Osteoblast (primary cell): ENCODE measurements around the gene LMOD3. TPM values are rescaled to one million over a fixed set of nuclear protein-coding genes. Genes with fewer than 3 reads are reported as not detected.

Source experiments
- DNase-seq: peaks from one replicate; pipeline ENCODE4 v3.0.0; 2011; ENCODE audit warnings: low spot score, mixed read lengths; ENCODE audit not compliant: insufficient read length; ENCODE audit errors: missing footprints
- H2AFZ ChIP-seq: 2 replicates; pipeline ENCODE4 v1.6.0; 2011; ENCODE audit warnings: mild to moderate bottlenecking, low read length
- H3K27ac ChIP-seq: 2 replicates; pipeline ENCODE4 v1.5.1; 2011; ENCODE audit warnings: mild to moderate bottlenecking, low read depth, low read length, moderate library complexity
- H3K27me3 ChIP-seq: 2 replicates; pipeline ENCODE4 v1.6.0; 2012; ENCODE audit warnings: mild to moderate bottlenecking, control low read depth, inconsistent platforms, low read length, moderate library complexity; ENCODE audit not compliant: insufficient read depth
- H3K36me3 ChIP-seq: 2 replicates; pipeline ENCODE4 v1.5.1; 2011; ENCODE audit warnings: mild to moderate bottlenecking, low read length, control low read depth, moderate library complexity; ENCODE audit not compliant: insufficient read depth
- H3K4me1 ChIP-seq: 2 replicates; pipeline ENCODE4 v1.5.1; 2011; ENCODE audit warnings: mild to moderate bottlenecking, low read length, control low read depth, moderate library complexity; ENCODE audit not compliant: insufficient read depth
- H3K4me2 ChIP-seq: 2 replicates; pipeline ENCODE4 v1.6.0; 2011; ENCODE audit warnings: mild to moderate bottlenecking, low read length; ENCODE audit not compliant: insufficient read depth
- H3K4me3 ChIP-seq: fragments of 200-600 bp; sonication (generic); 3 replicates; pipeline ENCODE4 v1.5.1; 2012; ENCODE audit warnings: mild to moderate bottlenecking, low read length, inconsistent platforms; ENCODE audit not compliant: insufficient read depth
- H3K79me2 ChIP-seq: 2 replicates; pipeline ENCODE4 v1.6.0; 2012; ENCODE audit warnings: mild to moderate bottlenecking, low read length, control low read depth, inconsistent platforms; ENCODE audit not compliant: insufficient read depth
- H3K9me3 ChIP-seq: 2 replicates; pipeline ENCODE4 v1.5.1; 2011; ENCODE audit warnings: low read depth, low read length, control low read depth
- H4K20me1 ChIP-seq: 2 replicates; pipeline ENCODE4 v1.6.0; 2012; ENCODE audit warnings: mild to moderate bottlenecking, low read length, control low read depth; ENCODE audit not compliant: insufficient read depth
- CTCF ChIP-seq: IDR thresholded peaks from 2 replicates; pipeline ENCODE4 v1.5.1; 2011; ENCODE audit warnings: mild to moderate bottlenecking, low read depth, low read length, moderate library complexity; ENCODE audit errors: extremely low read depth
- total RNA-seq: library from RNA; depleted of rRNA; stranded (reverse); fragments of >200 nt; gene quantifications from 2 replicates; pipeline ENCODE4 v1.2.3, GENCODE V29; 2012

Gene LMOD3
- total RNA-seq, 1 donor, result not detected

GRCh38 chr3:69059688-69060087, 62.7 kb downstream of the LMOD3 start:
- H3K36me3 ChIP-seq, result peaks cover 79% of the 10 kb centered on the region
- H3K4me1 ChIP-seq, result no peaks in the 10 kb centered on the region
- H3K79me2 ChIP-seq, result no peaks in the 10 kb centered on the region
- no peaks in the 10 kb centered on the region for H4K20me1 ChIP-seq
- H3K4me2 ChIP-seq, result no peak overlapping the region
- H3K27me3 ChIP-seq, result no peaks in the 10 kb centered on the region
- H3K9me3 ChIP-seq, result no peaks in the 10 kb centered on the region
- no peak for TF ChIP-seq CTCF
- H3K27ac ChIP-seq, result no peak overlapping the region
- no peak overlapping the region for H2AFZ ChIP-seq
- H3K4me3 ChIP-seq, result no peak overlapping the region
- DNase-seq, result no peak

DNA sequence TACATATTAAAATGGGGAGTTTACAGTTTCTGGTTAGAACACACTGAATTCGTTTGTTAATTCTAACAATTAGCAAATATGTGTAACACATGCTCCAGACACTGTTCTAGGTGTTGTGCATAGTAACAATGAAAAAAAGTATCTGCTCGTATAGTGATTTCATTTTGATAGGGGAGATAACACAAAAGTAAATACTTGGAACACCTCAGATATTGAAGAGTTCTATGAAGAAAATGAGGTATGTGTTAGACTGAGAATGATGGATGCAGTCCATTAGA, 63.5 kb downstream of the LMOD3 start:
- no peak for DNase-seq
- Histone ChIP-seq H3K9me3 (no peaks in the 10 kb centered on the region), H4K20me1 (no peaks in the 10 kb centered on the region), H3K27ac (no peak overlapping the region), H3K27me3 (no peaks in the 10 kb centered on the region), H3K4me2 (no peak overlapping the region), H2AFZ (no peak overlapping the region), H3K79me2 (no peaks in the 10 kb centered on the region), H3K36me3 (peaks cover 82% of the 10 kb centered on the region), H3K4me3 (no peak overlapping the region), H3K4me1 (no peaks in the 10 kb centered on the region)
- no peak for TF ChIP-seq CTCF

DNA sequence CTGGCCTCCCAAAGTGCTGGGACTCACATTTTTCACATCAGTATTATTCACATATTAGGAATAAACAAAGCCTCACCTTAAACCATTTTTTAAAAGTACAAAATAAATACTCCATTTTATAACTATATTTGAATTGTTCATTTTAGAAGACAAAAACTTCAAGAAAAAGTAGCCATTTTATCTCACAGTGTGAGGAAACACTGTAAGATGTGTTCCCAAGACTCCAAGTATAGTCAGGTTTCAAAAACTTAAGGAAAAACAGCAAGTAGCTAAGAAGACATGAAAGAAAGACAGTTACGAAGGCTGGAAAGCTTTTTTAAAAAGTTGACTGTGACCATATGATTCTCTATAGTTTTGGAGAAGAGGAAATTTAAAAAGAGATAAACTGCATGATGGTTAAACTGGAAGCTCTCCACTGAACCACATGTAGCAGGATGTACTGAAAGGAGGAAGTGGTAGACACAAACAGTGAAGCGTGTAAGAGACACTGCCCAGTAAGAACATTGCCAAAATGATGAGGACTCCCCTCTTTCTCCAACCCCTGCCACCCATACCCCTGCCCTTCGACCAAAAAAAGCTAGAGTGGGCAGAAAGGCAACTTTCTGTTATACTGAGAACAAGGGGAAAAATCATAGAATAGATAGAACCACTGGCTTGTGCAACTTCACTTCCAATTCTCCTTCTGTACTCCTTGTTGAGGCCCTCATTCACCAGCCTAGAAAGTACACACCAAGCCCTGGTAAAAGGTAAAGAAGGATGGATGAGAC, 64.0 kb downstream of the LMOD3 start:
- no peaks in the 10 kb centered on the region for H3K79me2 ChIP-seq
- no peak overlapping the region for H3K27ac ChIP-seq
- no peak overlapping the region for H3K4me3 ChIP-seq
- no peaks in the 10 kb centered on the region for H3K9me3 ChIP-seq
- H3K4me1 ChIP-seq, result no peaks in the 10 kb centered on the region
- H4K20me1 ChIP-seq, result no peaks in the 10 kb centered on the region
- no peak overlapping the region for H2AFZ ChIP-seq
- no peaks in the 10 kb centered on the region for H3K27me3 ChIP-seq
- DNase-seq, result no peak
- no peak for TF ChIP-seq CTCF
- no peak overlapping the region for H3K4me2 ChIP-seq
- peaks cover 81% of the 10 kb centered on the region for H3K36me3 ChIP-seq

Other genes starting within 250 kb of the LMOD3 start
- not detected in 2 replicates for gene TAFA4, start 190.0 kb downstream of the LMOD3 start, total RNA-seq
- gene EOGT, start 108.9 kb downstream of the LMOD3 start, total RNA-seq, result 65.9 and 74.0 TPM in 2 replicates
- gene TMF1, start 70.3 kb downstream of the LMOD3 start, total RNA-seq, result 44.5 and 45.6 TPM in 2 replicates
- gene UBA3, start 42.2 kb downstream of the LMOD3 start, total RNA-seq, result 77.1 and 78.1 TPM in 2 replicates
- 91.2 and 99.9 TPM in 2 replicates for gene ARL6IP5, start 37.7 kb downstream of the LMOD3 start, total RNA-seq